ENCODE results near the gene DZANK1.
"Not testable (repeated sequence)": the region's sequence is repeated elsewhere in the genome, so short reads cannot be mapped to it uniquely, and the experiment has no call there.

DZANK1 gene

DNA sequence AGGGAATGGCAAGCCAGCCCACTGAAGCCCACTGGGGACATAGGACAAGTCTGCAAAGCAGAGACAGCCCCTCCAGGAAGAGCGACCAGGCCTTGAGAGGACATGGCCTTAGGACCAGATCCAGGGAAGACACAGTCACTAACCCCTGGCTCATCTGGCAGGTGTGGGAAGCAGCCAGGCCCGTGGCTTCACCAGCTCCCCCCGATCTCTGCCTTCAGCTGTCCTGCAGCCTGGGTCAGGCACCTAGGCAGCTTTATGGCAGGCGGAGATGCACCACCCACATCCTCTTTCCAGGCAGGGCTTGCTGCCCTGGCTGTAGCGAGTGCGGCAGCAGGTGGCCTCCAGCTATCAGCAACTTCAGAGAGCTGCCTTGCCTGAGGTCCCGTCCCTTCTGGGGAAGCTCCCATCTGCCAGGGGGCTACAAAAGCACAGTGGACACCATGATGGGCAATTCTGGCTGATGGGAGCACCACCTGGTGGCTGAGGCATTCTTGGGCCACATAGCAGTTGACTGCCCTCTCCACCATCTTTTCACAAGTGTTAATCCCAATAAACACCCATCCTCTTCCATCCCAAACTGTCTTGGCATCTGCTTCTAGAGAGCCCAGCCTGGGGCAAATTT is 85.8 kb downstream of the DZANK1 start:
- in situ Hi-C loops (cut with MboI; ENCODE audit: low sequenced_read_pairs) = no loop called here

DNA sequence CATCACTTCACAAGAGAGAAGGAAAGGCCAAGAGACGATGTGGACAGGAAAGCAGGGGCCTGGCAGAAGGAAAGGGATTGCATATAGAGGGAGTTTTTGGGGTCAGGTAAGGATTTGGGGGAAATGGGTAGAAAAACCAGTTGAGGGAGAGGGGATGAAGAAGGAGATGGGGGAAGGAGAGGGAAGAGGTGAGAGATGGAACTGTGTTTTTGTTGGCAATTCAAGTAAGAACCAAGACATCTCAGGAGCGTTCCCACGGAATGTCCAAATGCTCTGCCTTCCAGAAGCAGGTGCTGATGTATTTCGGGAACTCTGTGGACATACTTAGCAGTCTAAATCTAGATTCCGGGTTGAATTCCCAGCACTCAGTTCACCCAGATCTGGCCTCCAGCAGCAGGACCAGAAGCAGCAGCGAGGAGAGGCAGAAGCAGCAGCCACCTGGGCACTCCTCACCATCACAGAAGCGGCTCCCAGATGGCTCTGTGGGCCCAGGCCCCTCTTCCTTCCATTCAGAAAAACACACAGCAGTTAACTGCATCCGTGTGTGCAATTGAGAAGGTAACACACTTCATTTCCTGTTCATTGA is 88.8 kb downstream of the DZANK1 start:
- in situ Hi-C loops (cut with MboI; ENCODE audit: low sequenced_read_pairs) = no loop called here

DNA sequence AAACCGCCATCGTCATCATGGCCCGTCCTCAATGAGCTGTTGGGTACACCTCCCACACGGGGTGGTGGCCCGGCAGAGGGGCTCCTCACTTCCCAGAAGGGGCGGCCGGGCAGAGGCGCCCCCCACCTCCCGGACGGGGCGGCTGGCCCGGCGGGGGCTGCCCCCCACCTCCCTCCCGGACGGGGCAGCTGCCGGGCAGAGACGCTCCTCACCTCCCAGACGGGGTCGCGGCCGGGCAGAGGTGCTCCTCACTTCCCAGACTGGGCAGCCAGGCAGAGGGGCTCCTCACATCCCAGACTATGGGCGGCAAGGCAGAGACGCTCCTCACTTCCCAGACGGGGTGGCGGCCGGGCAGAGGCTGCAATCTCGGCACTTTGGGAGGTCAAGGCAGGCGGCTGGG is 91.3 kb downstream of the DZANK1 start:
- in situ Hi-C loops (cut with MboI; ENCODE audit: low sequenced_read_pairs) = not testable (repeated sequence)

DNA sequence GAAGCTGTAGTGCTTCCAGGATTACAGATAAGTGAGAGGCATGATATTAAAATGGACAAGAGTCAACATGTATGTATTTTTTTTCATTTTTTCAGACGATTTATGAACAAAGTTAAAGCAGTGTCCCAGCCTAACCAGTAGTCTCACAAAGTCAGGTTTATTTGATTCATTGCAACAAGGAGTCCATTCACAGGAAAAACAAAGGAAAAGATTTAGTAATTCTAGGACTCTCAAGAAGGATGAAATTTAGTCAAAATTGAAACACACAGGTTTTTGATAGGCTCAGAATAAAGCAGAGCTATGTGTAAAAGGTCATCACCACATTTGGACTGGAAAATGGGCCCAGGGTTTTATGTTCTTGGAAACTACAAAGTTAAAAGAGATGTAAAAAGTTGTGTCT is 94.5 kb downstream of the DZANK1 start:
- in situ Hi-C loops (cut with MboI; ENCODE audit: low sequenced_read_pairs) = no loop called here

DNA sequence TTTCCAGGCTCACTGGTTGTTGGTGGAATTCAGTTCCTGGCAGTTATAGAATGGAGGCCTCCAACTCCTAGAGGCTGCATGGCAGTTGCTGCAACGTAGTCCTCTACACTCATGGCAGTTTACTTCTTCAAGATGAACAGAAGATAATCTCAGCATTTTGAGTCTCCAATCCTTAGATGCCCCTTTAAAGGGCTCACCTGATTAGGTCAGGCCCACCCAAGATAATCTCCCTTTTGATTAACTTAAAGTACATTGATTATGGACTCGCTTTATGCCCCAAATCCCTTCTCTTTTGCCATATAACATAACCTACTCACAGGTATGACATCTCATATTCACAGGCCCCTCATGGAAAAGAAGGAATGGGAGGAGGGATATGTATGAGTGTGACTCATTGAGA is 102.1 kb downstream of the DZANK1 start:
- in situ Hi-C loops (cut with MboI; ENCODE audit: low sequenced_read_pairs) = no loop called here

DNA sequence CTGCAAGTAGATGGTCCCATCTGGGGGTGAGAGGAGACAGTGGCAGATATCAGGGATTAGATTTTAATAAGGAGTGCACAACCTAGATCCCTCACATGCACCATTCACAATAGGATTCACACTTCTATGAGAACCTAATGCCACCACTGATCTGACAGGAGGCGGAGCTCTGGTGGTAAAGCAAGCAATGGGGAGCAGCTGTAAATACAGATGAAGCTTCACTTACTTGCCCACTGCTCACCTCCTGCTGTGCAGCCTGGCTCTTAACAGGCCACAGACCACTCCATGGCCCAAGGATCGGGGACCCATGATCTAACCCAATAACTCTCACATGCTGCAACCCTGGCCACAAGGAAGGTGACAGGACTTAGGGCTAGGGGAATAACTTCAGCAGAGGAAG is 103.1 kb downstream of the DZANK1 start:
- in situ Hi-C loops (cut with MboI; ENCODE audit: low sequenced_read_pairs) = no loop called here

DNA sequence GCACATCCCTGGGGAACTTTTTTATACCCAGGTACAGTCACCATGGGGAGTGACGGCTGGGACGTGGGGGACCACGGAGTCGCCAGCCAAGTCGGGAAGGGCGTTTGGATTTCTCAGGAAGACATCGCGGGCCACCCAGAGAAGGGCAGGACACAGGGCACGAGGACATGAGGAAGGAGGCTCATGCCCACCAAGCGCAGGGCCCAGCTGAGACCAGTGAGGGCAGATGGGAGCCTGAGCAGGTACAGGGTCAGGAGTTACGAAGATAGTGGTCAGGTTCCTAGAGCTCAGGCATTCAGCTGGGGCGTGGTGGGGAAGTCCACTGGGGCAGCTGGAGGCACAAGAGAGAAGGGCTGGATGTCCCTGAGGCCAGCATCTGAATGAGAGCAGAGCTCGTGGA is 103.9 kb downstream of the DZANK1 start:
- in situ Hi-C loops (cut with MboI; ENCODE audit: low sequenced_read_pairs) = no loop called here

DNA sequence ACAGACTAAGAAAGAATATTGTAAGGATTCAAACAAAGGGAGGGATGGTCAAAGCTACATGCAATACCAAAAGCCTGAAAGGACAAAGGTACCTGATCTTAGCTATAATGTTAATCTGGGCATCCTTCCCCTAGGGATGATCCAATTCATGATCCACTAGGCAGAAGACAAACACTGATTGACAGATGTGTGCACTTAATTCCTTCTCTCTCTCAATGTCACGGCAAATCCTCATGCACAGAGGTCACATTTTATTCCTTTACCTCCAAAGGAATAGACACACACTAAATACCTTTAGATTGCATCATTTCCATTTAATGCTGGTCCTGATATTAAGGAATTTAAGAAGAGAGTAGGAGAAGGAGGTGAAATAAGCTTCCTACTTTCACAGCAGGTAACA is 105.2 kb downstream of the DZANK1 start:
- in situ Hi-C loops (cut with MboI; ENCODE audit: low sequenced_read_pairs) = no loop called here

DNA sequence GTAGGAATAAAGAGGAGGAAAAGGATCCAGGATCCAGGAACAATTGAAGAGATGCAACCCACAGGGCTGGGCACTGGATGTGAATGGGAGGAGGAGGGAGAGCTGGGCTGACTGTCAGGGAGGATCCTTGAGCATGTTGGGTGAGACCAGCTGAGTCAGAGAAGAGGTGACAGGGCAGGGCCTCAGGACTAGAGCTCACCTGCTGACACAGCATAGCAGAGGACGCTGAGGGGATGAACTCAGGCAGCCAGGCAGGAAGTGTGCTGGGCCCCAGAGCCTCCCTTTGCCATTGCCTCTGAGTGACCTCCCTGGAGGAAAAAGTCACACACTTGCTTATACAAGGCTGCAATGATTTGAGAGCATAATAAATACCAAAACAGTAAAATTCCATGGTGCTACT is 106.2 kb downstream of the DZANK1 start:
- in situ Hi-C loops (cut with MboI; ENCODE audit: low sequenced_read_pairs) = no loop called here

DNA sequence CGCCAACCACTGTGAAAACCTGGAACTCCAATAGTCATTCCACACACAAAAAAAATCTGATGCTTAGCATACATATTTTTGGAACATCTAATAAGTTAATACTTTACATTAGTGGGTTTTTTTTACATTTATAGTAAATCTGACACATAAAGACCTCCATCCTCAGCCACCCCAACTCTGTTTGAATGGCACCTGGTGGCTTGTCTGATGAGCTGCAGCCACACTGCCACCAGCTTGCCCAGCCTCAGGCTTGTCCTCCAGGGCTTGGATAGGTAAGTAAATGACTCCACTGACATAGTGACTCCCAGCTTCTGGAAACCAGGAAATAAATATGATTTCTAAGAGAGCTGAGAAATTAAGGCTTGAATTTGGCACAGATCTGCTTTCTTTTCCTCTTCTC is 107.0 kb downstream of the DZANK1 start:
- in situ Hi-C loops (cut with MboI; ENCODE audit: low sequenced_read_pairs) = no loop called here

DNA sequence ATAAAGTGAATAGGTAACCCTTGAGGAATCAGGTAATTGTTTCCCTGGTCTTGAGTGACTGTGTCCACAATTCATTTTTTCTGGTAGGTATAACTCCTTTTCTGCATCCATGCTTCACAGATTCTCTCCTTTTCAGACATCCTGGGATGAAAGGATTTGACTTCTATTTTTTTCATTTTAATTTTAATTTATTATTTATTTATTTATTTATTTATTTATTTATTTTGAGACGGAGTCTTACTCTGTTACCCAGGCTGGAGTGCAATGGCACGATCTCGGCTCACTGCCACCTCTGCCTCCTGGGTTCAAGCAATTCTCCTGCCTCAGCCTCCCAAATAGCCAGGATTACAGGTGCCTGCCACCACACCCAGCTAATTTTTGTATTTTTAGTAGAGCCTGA is 117.1 kb downstream of the DZANK1 start:
- in situ Hi-C loops (cut with MboI; ENCODE audit: low sequenced_read_pairs) = not testable (repeated sequence)

All from hTERT RPE-1 (cell line).